Measurements from ENCODE around the gene PLA2G1B.

- no peak for TF ChIP-seq EZH2phosphoT487 (IDR thresholded peaks at IDR 0.05; ENCODE audit: borderline replicate concordance, low read depth, low read length)
- no peak for TF ChIP-seq CTCF (conservative IDR thresholded peaks at IDR 0.05; ENCODE audit: low read length)
These were observed 3.8 kb upstream of the PLA2G1B start for GRCh38 chr12:120331390-120331789.
